ENCODE data around the gene RAB6B.

DNA sequence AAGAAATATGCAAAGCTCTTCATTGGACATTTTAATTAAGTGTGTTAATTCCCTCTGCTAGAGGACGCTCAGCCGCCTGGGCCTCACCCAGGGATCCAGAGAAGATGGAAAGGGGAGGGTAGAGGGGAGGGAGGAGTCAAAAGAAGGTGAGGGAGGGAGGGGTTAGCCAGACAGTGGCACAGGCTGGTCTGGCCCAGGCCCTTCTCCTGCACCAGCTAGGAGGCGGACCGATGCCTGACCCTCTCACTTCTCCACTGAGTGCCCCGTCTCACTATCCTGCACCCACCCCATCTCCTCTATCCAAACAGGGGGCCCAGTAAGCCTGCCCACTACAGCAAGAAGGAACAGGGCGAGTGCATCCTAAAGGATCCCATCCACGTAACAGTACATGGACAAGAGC, 22.9 kb downstream of the RAB6B start:
- TF ChIP-seq CTCF (conservative IDR thresholded peaks at IDR 0.05 in 1 of 2, IDR thresholded peaks at IDR 0.05 in 1 of 2; ENCODE audit: extremely low read depth in 1 of 2, insufficient read depth in 1 of 2, low read depth in 1 of 2, low read length in 2 of 2): no peak
- TF ChIP-seq EZH2 (IDR thresholded peaks at IDR 0.05; ENCODE audit: borderline replicate concordance, low read length): no peak

All from mammary epithelial cell (primary cell).